Osteocyte (in vitro differentiated cells): ENCODE results near the gene EGFR. TPM values are rescaled to one million over a fixed set of nuclear protein-coding genes. Genes with fewer than 3 reads are reported as not detected.

Experiments
- DNase-seq: peaks from one replicate; pipeline ENCODE4 v3.0.0; 2021; ENCODE audit warnings: mixed read lengths; ENCODE audit not compliant: unreplicated experiment; ENCODE audit errors: extremely low spot score
- H3K27ac Mint-ChIP-seq: one replicate; pipeline ENCODE4 v1.8.0; 2021; ENCODE audit warnings: mild to moderate bottlenecking, mixed read lengths; ENCODE audit not compliant: unreplicated experiment
- H3K27me3 Mint-ChIP-seq: one replicate; pipeline ENCODE4 v1.8.0; 2021; ENCODE audit warnings: mixed read lengths; ENCODE audit not compliant: unreplicated experiment
- H3K36me3 Mint-ChIP-seq: one replicate; pipeline ENCODE4 v1.8.0; 2021; ENCODE audit warnings: mixed read lengths; ENCODE audit not compliant: unreplicated experiment
- H3K4me1 Mint-ChIP-seq: one replicate; pipeline ENCODE4 v1.8.0; 2021; ENCODE audit warnings: mixed read lengths; ENCODE audit not compliant: unreplicated experiment
- H3K4me3 Mint-ChIP-seq: one replicate; pipeline ENCODE4 v1.8.0; 2021; ENCODE audit warnings: mild to moderate bottlenecking, moderate library complexity, mixed read lengths; ENCODE audit not compliant: unreplicated experiment
- H3K9me3 Mint-ChIP-seq: one replicate; pipeline ENCODE4 v1.8.0; 2021; ENCODE audit warnings: mixed read lengths; ENCODE audit not compliant: unreplicated experiment
- total RNA-seq: library from RNA; stranded (reverse); gene quantifications from 2 replicates; pipeline ENCODE4 v1.2.1, GENCODE V29; 2021
- TF ChIP-seq, protein P1 (sequence below): fragments of 200-600 bp; sonication (generic); IDR thresholded peaks from 2 replicates; pipeline ENCODE4 v1.5.0; 2021; ENCODE audit warnings: antibody characterized with exemption, mild to moderate bottlenecking, moderate library complexity

EGFR gene
- total RNA-seq, 1 donor from 2014 or later = 56.5 TPM

DNA sequence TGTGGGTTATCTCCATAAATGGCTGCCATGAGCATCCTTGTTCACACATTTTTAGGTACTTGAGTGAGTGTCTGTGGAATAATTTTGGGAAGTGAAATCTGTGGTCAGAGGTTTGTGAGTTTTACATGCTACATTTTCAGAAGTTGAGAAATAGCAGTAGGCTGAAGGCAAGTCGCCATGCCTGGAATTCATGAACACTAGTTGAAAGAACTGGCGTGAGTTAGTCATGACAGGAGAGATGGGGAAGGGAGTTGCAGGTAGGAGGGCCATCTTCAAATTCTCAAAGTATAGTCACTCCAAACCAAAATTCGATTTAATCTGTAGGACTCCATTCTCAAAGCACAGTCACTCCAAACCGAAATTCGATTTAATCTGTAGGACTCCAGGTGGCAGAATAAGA, 89.6 kb downstream of the EGFR start:
- DNase-seq = no peak
- peaks cover 41% of the 10 kb centered on the region for H3K4me1 Mint-ChIP-seq
- no peak overlapping the region for H3K4me3 Mint-ChIP-seq
- TF ChIP-seq, protein P1, sequence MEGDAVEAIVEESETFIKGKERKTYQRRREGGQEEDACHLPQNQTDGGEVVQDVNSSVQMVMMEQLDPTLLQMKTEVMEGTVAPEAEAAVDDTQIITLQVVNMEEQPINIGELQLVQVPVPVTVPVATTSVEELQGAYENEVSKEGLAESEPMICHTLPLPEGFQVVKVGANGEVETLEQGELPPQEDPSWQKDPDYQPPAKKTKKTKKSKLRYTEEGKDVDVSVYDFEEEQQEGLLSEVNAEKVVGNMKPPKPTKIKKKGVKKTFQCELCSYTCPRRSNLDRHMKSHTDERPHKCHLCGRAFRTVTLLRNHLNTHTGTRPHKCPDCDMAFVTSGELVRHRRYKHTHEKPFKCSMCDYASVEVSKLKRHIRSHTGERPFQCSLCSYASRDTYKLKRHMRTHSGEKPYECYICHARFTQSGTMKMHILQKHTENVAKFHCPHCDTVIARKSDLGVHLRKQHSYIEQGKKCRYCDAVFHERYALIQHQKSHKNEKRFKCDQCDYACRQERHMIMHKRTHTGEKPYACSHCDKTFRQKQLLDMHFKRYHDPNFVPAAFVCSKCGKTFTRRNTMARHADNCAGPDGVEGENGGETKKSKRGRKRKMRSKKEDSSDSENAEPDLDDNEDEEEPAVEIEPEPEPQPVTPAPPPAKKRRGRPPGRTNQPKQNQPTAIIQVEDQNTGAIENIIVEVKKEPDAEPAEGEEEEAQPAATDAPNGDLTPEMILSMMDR = no peak
- no peaks in the 10 kb centered on the region for H3K36me3 Mint-ChIP-seq
- H3K27ac Mint-ChIP-seq = no peak overlapping the region
- H3K27me3 Mint-ChIP-seq = no peaks in the 10 kb centered on the region
- H3K9me3 Mint-ChIP-seq = no peaks in the 10 kb centered on the region

DNA sequence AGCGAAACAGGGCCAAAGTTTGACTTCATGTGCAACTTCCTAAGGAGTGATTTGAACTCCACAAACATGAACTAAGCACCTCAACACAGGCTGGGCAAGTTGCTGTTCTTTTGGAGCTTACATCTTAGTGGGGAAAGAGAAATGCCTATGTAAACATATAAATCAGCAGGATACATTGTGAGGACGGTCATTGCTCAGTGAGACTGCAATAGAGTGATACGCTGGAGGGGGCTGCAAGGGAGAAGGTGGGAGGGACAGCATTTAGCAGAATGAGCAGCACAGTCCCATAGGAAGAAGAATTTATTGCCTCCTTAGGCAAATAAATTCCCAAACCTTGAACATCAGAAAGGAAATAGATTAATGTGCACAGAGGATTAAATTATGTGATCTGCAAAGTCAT, 90.0 kb downstream of the EGFR start:
- TF ChIP-seq, protein P1 = no peak
- H3K27me3 Mint-ChIP-seq = no peaks in the 10 kb centered on the region
- no peak overlapping the region for H3K27ac Mint-ChIP-seq
- H3K4me1 Mint-ChIP-seq = peaks cover 41% of the 10 kb centered on the region
- DNase-seq = no peak
- H3K4me3 Mint-ChIP-seq = no peak overlapping the region
- H3K9me3 Mint-ChIP-seq = no peaks in the 10 kb centered on the region
- H3K36me3 Mint-ChIP-seq = no peaks in the 10 kb centered on the region

DNA sequence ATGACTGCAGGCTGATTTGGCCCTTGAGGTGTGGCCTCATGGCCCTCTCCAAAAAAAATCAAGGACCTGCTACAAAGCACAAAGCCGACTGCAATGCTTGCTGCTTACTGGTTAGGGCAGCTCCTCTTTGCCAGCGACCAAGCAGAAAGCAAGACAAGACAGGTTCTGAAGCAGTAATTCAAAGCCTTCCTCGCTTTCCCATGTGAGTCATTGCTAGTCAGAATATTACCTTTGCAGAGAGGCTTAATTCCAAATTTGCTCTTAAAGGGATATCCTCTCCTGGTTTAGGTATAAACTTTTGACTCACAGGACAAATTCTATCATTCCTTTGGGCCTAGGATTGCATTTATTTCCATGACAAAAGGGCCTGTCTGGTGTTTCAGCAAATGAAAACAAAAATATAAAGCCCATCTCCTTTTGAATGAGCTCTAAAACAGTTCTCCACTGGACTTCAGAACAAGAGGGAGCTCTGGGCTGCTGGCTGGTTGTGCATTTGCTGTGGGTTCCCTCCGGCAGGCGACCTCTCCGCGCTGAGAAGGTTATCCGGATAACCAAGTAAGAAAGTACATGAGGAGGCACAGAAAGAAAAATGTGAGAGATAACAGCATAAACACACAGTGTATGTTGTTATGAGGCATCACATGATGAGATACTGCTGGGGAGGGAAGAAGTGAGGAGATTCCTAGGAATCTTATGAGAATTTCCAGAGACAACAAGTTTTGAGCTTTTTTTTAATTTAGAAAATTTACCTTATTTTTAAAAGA, 90.8 kb downstream of the EGFR start:
- Mint-ChIP-seq H3K27ac (no peak overlapping the region), H3K9me3 (no peaks in the 10 kb centered on the region), H3K36me3 (no peaks in the 10 kb centered on the region), H3K4me1 (peaks cover 40% of the 10 kb centered on the region), H3K4me3 (no peak overlapping the region), H3K27me3 (no peaks in the 10 kb centered on the region)
- TF ChIP-seq, protein P1 = no peak
- DNase-seq = no peak

DNA sequence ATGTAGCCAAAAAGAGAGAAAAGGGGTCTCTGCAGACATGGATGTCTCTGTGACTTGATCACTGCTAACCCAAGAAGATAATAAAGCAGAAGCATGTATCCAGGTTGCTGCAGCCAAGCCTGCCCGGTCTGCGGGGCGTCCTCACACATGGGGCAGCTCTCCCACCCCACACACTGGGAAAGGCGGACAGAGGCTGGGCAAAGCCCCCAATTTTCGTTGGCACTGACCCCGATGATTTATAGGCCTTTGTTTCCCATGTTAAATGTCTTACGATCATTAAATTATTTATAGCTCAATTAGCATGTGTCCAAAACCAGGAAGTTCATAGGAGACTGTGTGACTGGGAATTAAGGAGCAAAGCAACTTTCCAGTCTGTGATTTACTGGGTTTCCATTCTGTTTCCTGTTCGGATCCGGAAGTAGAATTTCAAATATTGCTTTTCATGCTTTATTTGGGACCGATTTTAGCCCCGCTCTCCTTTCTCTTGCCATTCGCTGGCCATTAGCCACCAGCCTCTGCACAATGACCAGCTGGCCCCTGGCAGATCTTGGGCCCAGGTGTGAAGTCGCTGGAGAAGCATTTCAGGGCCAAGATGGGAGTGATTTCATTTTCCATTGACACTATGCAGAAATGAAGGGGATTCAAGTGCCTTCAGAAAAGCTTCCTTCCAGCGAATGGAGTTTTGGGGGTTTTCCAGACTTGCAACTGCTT, 91.6 kb downstream of the EGFR start:
- no peak for DNase-seq
- Mint-ChIP-seq H3K27ac (no peak overlapping the region), H3K36me3 (no peaks in the 10 kb centered on the region), H3K4me3 (no peak overlapping the region), H3K9me3 (no peaks in the 10 kb centered on the region), H3K4me1 (peaks cover 35% of the 10 kb centered on the region), H3K27me3 (no peaks in the 10 kb centered on the region)
- TF ChIP-seq, protein P1 = no peak

DNA sequence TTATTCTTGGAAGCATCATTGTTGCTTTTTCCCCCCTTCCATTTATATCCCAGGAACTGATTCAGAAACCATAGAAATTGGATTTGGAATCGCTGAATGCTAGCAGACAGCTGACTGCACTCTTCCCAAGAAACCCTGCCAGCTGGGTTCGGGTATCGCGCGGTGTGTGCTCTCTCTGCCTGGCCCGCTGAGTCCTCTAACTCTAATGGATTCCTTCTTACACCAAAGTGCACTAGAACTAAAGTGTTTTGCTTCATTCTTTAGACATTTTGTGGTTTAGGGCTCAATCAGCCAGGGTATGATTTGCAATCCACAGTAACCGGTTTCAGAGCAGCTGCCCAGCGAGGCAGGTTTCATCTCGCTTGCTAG, 92.2 kb downstream of the EGFR start:
- TF ChIP-seq, protein P1 = no peak
- H3K27ac Mint-ChIP-seq = peak overlapping the region; percentile 44
- peaks cover 35% of the 10 kb centered on the region for H3K4me1 Mint-ChIP-seq
- H3K27me3 Mint-ChIP-seq = no peaks in the 10 kb centered on the region
- H3K36me3 Mint-ChIP-seq = no peaks in the 10 kb centered on the region
- no peaks in the 10 kb centered on the region for H3K9me3 Mint-ChIP-seq
- peak overlapping the region; percentile 22 for H3K4me3 Mint-ChIP-seq
- no peak for DNase-seq
